ENCODE measurements around the gene FAM219A.
A peak's percentile ranks its signal among the peaks of the same experiment; 100 is the strongest.

The FAM219A gene

DNA sequence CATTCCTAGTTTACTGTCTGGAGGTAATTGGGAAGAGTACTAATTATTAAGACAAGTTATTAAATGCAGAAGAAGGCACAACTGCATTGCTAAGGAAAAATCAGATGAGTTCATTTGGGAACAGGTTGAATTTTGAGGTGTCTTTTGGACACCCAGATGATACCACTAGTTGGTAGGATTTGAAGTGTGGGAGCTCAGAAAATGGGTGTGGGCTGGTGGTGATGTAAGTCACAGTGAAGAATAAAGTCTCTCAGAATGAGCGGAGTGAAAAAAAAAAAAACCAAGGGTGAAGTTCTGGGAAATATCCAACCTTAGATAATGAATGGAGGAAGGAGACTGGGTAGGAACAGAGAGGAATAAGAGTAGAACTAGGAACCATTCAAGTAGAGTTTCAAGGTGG is 46.0 kb downstream of the FAM219A start:
- POLR2A ChIA-PET = no interaction called here
- CTCF ChIA-PET = interaction anchor here (0.9 to 6.8 kb wide), 3 partner anchors 8 to 179 kb away, joined by 3 to 83 read pairs (median 3); no protein-coding TSS in a partner anchor
- DNase-seq (ENCODE audit: low read depth, low spot score) = no peak
- TF ChIP-seq, protein P1, sequence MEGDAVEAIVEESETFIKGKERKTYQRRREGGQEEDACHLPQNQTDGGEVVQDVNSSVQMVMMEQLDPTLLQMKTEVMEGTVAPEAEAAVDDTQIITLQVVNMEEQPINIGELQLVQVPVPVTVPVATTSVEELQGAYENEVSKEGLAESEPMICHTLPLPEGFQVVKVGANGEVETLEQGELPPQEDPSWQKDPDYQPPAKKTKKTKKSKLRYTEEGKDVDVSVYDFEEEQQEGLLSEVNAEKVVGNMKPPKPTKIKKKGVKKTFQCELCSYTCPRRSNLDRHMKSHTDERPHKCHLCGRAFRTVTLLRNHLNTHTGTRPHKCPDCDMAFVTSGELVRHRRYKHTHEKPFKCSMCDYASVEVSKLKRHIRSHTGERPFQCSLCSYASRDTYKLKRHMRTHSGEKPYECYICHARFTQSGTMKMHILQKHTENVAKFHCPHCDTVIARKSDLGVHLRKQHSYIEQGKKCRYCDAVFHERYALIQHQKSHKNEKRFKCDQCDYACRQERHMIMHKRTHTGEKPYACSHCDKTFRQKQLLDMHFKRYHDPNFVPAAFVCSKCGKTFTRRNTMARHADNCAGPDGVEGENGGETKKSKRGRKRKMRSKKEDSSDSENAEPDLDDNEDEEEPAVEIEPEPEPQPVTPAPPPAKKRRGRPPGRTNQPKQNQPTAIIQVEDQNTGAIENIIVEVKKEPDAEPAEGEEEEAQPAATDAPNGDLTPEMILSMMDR (IDR thresholded peaks at IDR 0.05; ENCODE audit: insufficient read depth, low read length, missing control alignments) = no peak
- no peak overlapping the region for H3K4me3 ChIP-seq (ENCODE audit: low read depth, low read length)

DNA sequence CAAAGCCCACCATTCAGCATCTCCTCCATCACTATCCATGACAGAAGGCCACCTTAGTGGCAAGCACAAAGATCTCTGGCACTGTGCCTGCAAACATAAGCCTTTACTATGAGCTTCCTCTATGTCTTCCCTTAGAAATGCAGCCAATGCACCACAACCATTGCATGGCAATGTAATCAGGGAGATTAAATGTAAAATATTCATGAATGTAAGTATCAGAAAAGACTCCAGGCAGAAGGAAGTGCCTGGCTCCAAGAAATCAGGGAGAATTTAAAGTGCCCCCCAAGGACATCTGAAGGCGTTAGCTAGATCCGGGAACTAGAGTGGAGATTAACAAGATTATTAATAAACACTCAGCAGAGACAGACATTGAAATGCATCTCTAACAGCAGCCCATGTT is 49.2 kb downstream of the FAM219A start:
- CTCF ChIA-PET = interaction anchor here (0.9 to 2.9 kb wide), 10 partner anchors 11 to 225 kb away, joined by 3 to 14 read pairs (median 4); no protein-coding TSS in a partner anchor
- TF ChIP-seq, protein P1 (IDR thresholded peaks at IDR 0.05; ENCODE audit: insufficient read depth, low read length, missing control alignments) = no peak
- DNase-seq (ENCODE audit: low read depth, low spot score) = no peak
- POLR2A ChIA-PET = no interaction called here
- H3K4me3 ChIP-seq (ENCODE audit: low read depth, low read length) = no peak overlapping the region

DNA sequence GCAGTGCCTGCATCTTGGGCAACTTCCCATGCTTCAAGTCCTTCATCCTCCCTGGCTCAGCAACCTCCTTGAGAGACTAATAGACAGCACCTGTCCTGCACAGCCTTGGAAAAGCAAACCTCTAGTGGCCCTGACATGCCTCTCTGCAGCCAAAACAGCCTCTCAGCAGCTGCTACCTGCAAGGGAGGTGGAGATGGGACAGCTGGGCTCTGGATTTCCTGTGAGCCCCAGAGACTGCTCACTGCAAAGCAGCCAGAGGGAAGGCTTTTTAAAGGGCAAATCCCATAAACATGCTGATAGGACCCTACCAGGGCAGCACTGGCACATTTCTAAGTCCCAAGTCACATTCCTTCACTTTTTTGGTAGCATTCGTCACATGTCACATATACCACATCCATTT is 50.2 kb downstream of the FAM219A start:
- POLR2A ChIA-PET = no interaction called here
- H3K4me3 ChIP-seq (ENCODE audit: low read depth, low read length) = no peak overlapping the region
- DNase-seq (ENCODE audit: low read depth, low spot score) = no peak
- TF ChIP-seq, protein P1 (IDR thresholded peaks at IDR 0.05; ENCODE audit: insufficient read depth, low read length, missing control alignments) = no peak
- CTCF ChIA-PET = interaction anchor here (1.3 to 2.9 kb wide), 2 partner anchors 183 to 196 kb away, joined by 8 to 14 read pairs; no protein-coding TSS in a partner anchor

DNA sequence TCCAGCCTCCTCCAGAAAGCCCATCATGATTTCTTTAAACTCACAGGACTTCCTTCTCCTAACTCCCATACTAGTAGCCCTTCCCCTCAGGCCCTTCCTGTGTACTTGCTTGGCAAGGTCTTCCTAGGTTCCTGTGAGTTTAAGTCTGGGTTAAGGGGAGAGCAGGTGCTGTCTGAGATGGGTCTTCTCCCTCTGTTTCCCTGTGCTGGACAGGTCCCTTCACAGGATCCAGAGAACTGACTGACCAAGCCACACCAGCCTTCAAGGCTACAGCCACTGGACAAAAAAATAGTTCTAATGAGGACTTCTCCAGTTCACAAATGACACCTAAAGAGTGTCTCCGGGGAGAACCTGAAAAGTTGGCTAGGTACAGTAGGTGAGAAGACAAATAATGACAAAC is 52.2 kb downstream of the FAM219A start:
- DNase-seq (ENCODE audit: low read depth, low spot score) = no peak
- ChIA-PET CTCF (interaction anchor here (0.8 to 4.7 kb wide), 9 partner anchors 9 to 199 kb away, joined by 3 to 193 read pairs (median 57); no protein-coding TSS in a partner anchor), POLR2A (no interaction called here)
- H3K4me3 ChIP-seq (ENCODE audit: low read depth, low read length) = no peak overlapping the region
- TF ChIP-seq, protein P1 (IDR thresholded peaks at IDR 0.05; ENCODE audit: insufficient read depth, low read length, missing control alignments) = no peak

DNA sequence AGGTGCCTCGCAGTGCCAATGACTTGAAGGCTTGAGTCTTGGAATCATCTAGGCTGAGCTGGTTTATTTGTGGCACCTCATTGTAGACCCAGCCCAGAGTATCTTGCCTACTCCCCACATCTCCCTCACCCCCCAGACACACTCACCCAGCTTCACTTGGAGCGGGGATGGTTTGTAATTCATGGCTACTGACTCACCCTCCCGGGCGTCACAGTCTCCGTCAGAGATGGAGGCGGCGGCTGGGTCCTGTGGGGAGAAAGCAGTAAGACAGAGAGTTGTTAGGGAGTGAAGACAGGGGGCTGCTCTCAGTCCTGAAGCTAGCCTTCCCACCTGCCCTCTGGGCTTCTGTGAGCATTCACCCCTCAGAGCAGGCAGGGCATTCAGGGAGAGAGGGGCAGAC is 52.7 kb downstream of the FAM219A start:
- H3K4me3 ChIP-seq (ENCODE audit: low read depth, low read length) = no peak overlapping the region
- TF ChIP-seq, protein P1 (IDR thresholded peaks at IDR 0.05; ENCODE audit: insufficient read depth, low read length, missing control alignments) = no peak
- peak; percentile 29 for DNase-seq (ENCODE audit: low read depth, low spot score)
- ChIA-PET CTCF (interaction anchor here (0.6 to 4.7 kb wide), 18 partner anchors 9 to 199 kb away, joined by 3 to 193 read pairs (median 25); partner anchors contain the start of gene MYORG), POLR2A (no interaction called here)

DNA sequence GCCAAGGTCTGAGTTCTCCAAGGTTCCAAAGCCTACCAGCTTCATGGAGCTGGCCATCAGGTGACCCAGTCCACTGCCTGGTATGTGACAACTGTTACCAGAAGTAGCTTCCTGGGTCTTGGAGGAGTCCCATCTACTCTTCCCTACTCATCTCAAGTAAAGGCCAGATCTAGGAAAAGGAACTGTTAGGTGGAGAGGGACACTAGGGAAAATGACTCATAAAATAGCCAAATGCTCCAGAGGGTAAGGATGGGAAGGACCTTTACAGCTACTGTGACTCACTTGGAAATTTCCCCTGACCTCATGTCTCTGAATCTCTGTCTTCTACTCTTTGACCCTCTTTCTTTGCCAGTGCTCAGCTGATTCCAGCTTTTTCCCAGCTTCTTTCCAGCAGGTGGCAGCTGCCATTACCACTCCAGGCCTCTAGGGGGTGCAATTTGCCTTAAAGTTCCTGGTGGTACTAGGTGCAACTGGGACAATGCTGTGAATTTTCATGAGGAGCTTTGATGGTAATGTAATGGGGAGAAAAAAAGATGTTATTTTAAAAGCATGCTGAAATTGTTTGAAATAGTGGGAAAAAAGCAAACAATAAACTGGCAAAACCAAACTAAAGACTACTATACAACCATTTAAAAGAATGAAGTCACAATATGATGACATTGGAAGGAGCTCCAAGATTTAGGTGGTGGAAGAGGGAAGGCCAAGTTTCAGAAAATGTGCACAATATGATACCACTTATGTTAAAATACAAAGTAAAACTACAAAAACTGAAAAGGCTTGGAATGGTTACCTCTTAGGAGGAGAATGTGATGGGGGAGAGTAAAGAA is 54.6 kb downstream of the FAM219A start:
- no peak for DNase-seq (ENCODE audit: low read depth, low spot score)
- CTCF ChIA-PET = interaction anchor here (0.6 to 4.7 kb wide), 63 partner anchors 10 to 241 kb away, joined by 3 to 193 read pairs (median 6); partner anchors contain the start of genes DCTN3, ENHO, MYORG and RPP25L
- TF ChIP-seq, protein P1 (IDR thresholded peaks at IDR 0.05; ENCODE audit: insufficient read depth, low read length, missing control alignments) = peak; percentile 92
- H3K4me3 ChIP-seq (ENCODE audit: low read depth, low read length) = no peak overlapping the region
- POLR2A ChIA-PET = no interaction called here
